HG03139 (cell line): Measurements from ENCODE around the gene ARPC1B.

Source experiments
- ATAC-seq: cut with Tn5 transposase; IDR thresholded peaks from one replicate; pipeline ENCODE4 v1.9.1; 2021; ENCODE audit not compliant: unreplicated experiment

Gene ARPC1B

DNA sequence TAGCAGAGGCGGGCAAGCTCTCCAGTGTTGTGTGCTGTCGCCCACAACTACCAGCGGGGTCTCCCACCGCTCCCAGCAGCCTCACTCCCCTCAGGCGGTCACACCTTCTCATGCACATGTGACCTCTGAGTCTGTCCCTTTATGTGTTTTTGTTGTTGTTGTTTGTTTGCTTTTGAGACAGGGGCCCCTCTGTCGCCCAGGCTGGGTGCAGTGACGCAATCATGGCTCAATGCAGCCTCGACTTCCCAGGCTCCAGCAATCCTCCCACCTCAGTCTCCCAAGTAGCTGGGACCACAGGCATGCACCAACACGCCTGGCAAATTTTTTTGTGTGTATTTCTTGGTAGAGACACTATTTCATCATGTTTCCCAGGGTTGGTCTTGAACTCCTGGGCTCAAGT lies 65.7 kb downstream of the ARPC1B start:
- ATAC-seq = no peak
